ENCODE measurements around the gene B3GAT1.

GRCh38 chr11:134364261-134364660, 47.8 kb downstream of the B3GAT1 start:
- TF ChIP-seq POLR2A (IDR thresholded peaks at IDR 0.05), result no peak
- TF ChIP-seq EP300 (IDR thresholded peaks at IDR 0.05), result no peak
- TF ChIP-seq CTCF (IDR thresholded peaks at IDR 0.05), result no peak
- TF ChIP-seq POLR2AphosphoS5 (IDR thresholded peaks at IDR 0.05), result no peak
